CD4-positive, CD25-positive, alpha-beta regulatory T cell (primary cell): Measurements from ENCODE around the gene ACAP1. TPM values are rescaled to one million over a fixed set of nuclear protein-coding genes. Genes with fewer than 3 reads are reported as not detected.

ENCODE experiments used
- ATAC-seq, 2 donors: fragments of 150-1000 bp; cut with Tn5 transposase; one replicate each; pipeline ENCODE4 v1.10.0; 2021; ENCODE audit warnings: low read depth in 2 of 2, moderate number of reproducible peaks in 2 of 2, moderate library complexity in 1 of 2
- DNase-seq, 3 donors: peaks; one replicate each; pipeline versions ENCODE4 v3.0.0 to v3.0.0-alpha.2; 2012 to 2022; ENCODE audit warnings: mixed read lengths in 1 of 3
- H3K27ac ChIP-seq: one replicate; pipeline ENCODE4 v1.7.0; 2013; ENCODE audit warnings: mild to moderate bottlenecking, low read length; ENCODE audit not compliant: insufficient read depth, poor library complexity, severe bottlenecking
- H3K27me3 ChIP-seq: one replicate; pipeline ENCODE4 v1.7.0; 2013; ENCODE audit warnings: low read length; ENCODE audit not compliant: control insufficient read depth, insufficient read depth
- H3K36me3 ChIP-seq: one replicate; pipeline ENCODE4 v1.7.0; 2013; ENCODE audit warnings: mild to moderate bottlenecking, low read length, moderate library complexity; ENCODE audit not compliant: control insufficient read depth, insufficient read depth
- H3K4me1 ChIP-seq: 2 replicates; pipeline ENCODE4 v1.7.0; 2013; ENCODE audit warnings: mild to moderate bottlenecking, low read length; ENCODE audit not compliant: insufficient read depth, control insufficient read depth, poor library complexity, severe bottlenecking
- H3K4me3 ChIP-seq: one replicate; pipeline ENCODE4 v1.7.0; 2013; ENCODE audit warnings: low read depth, mild to moderate bottlenecking, low read length, moderate library complexity
- H3K9me3 ChIP-seq, 2 experiments: 1 replicate in 1 of 2; 2 replicates in 1 of 2; pipeline ENCODE4 v1.7.0; 2013; ENCODE audit warnings: low read length in 2 of 2, mild to moderate bottlenecking in 1 of 2, moderate library complexity in 1 of 2; ENCODE audit not compliant: control insufficient read depth in 2 of 2
- H3K27ac Mint-ChIP-seq, 3 donors: one replicate each; pipeline ENCODE4 v1.8.0; 2020 to 2022; ENCODE audit warnings: mild to moderate bottlenecking in 3 of 3, mixed read lengths in 3 of 3, moderate library complexity in 2 of 3
- H3K27me3 Mint-ChIP-seq: one replicate; pipeline ENCODE4 v1.8.0; 2022; ENCODE audit warnings: mild to moderate bottlenecking, mixed read lengths
- H3K36me3 Mint-ChIP-seq: one replicate; pipeline ENCODE4 v1.8.0; 2020; ENCODE audit warnings: mixed read lengths
- H3K4me1 Mint-ChIP-seq, 4 donors: one replicate each; pipeline ENCODE4 v1.8.0; 2020 to 2022; ENCODE audit warnings: mixed read lengths in 4 of 4, mild to moderate bottlenecking in 1 of 4
- H3K4me3 Mint-ChIP-seq, 4 donors: one replicate each; pipeline ENCODE4 v1.8.0; 2020 to 2022; ENCODE audit warnings: mild to moderate bottlenecking in 4 of 4, mixed read lengths in 4 of 4, moderate library complexity in 3 of 4
- H3K9me3 Mint-ChIP-seq, 7 donors: one replicate each; pipeline ENCODE4 v1.8.0; 2020 to 2022; ENCODE audit warnings: mixed read lengths in 7 of 7, mild to moderate bottlenecking in 3 of 7, moderate library complexity in 2 of 7
- polyA plus RNA-seq, 4 donors: library from polyadenylated mRNA; unstranded; fragments of 300-500 nt; fragmentation: Illumina TruSeq; gene quantifications; one replicate each; pipeline ENCODE4 v1.2.3, GENCODE V29; 2021
- total RNA-seq: library from RNA; stranded (reverse); gene quantifications from one replicate; pipeline ENCODE4 v1.2.3, GENCODE V29; 2022

Gene ACAP1
- total and polyA plus RNA-seq, 5 donors from 2014 or later: 194 to 723 (median 219) TPM

DNA sequence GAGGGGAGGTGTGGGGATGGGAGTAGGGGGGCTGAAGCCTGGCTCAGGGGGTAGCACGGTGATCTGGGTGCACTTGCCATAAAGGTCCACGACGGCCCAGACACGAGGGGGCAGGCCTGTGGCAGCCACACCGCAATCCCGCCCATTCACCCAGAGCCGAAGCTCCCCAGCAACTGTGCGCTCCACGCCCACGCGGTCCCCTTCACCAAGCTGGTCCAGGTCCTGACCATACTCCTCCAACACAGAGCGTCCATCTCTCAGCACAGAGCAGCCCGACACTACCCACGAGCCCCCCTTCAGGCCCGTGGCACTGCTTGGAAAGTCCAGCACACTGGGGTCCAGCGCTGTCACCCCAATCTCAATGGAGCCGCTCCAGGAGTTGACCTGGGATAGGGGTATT lies 8.8 kb upstream of the ACAP1 start:
- H3K27ac Mint-ChIP-seq: peak overlapping the region in 2 of 3 donors; percentile 46 to 98
- H3K36me3 ChIP-seq: peaks cover 18% of the 10 kb centered on the region
- H3K9me3 Mint-ChIP-seq: no peaks in the 10 kb centered on the region
- no peak overlapping the region for H3K4me3 ChIP-seq
- H3K27me3 ChIP-seq: no peaks in the 10 kb centered on the region
- ATAC-seq: no peak
- peaks cover 3% of the 10 kb centered on the region for H3K36me3 Mint-ChIP-seq
- H3K4me1 ChIP-seq: peaks cover 36% of the 10 kb centered on the region
- peaks cover 14 to 47% (median 18%) of the 10 kb centered on the region in 4 donors for H3K4me1 Mint-ChIP-seq
- peak overlapping the region; percentile 5 to 94 (median 68) for H3K4me3 Mint-ChIP-seq
- H3K9me3 ChIP-seq: no peaks in the 10 kb centered on the region
- H3K27ac ChIP-seq: no peak overlapping the region
- DNase-seq: no peak
- H3K27me3 Mint-ChIP-seq: peaks cover 8% of the 10 kb centered on the region

DNA sequence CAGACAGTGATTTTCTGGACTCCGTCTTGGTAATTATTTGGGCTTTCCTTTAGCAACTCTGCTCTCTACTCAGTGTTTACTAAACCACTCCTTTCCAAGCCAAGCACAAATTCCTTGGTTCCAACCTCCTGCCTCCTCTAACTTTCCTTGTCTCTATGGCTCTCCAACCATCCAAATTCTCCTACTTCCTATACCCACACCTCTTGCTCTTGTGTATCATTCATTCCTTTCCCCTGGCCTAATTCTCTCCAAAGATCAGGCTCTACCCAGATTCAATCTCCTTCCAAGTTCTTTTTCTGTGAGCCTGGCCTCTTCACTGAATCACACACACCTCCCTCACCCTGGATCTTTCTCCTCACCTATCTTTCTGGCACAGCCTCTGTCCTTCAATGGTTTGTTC lies 8.3 kb upstream of the ACAP1 start:
- Histone ChIP-seq H3K27me3 (no peaks in the 10 kb centered on the region), H3K9me3 (no peaks in the 10 kb centered on the region), H3K36me3 (peaks cover 13% of the 10 kb centered on the region), H3K27ac (peak overlapping the region; percentile 31), H3K4me1 (peaks cover 37% of the 10 kb centered on the region), H3K4me3 (no peak overlapping the region)
- Mint-ChIP-seq H3K4me1 (peaks cover 18 to 52% (median 22%) of the 10 kb centered on the region in 4 donors), H3K36me3 (peaks cover 3% of the 10 kb centered on the region), H3K4me3 (peak overlapping the region; percentile 84 to 94 (median 86)), H3K27me3 (peaks cover 8% of the 10 kb centered on the region), H3K9me3 (no peaks in the 10 kb centered on the region), H3K27ac (peak overlapping the region; percentile 33 to 98 (median 76))
- no peak for DNase-seq
- ATAC-seq: no peak

DNA sequence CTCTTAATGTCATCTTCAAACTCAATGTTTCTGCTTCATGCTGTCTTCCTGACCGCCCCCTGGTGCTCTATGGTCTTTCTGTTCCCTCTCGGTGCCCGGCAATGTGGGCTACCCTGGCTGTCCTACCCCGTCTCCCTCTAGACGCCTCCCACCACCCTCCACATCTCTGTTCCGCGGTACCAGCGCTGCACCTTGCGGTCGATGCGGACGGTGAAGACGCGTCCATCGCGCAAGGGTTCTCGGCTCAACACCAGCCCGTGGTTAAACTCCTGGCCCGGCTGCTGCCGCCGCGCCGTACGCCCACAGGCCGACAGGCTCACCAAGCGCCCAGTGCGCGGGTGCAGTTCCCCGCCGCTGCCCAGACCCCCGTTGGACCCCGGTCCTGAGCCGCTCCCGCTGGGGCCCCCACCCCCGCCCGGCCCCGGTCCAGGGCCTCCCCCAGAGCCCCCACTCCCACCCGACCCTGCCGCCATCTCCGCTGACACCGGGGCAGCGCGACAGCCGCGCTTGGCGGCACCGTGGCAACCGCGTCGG lies 7.4 kb upstream of the ACAP1 start, which contains the start of gene NEURL4:
Gene NEURL4, minus strand, starts transcription at position 496 of the 534 bp plus-strand sequence. Its CDS starts 23 bp downstream, at position 473.
- H3K36me3 ChIP-seq: peaks cover 8% of the 10 kb centered on the region
- peak in 1 of 3 donors; percentile 37 for DNase-seq
- no peaks in the 10 kb centered on the region for H3K9me3 ChIP-seq
- ATAC-seq: peak; percentile 2
- Mint-ChIP-seq H3K9me3 (no peaks in the 10 kb centered on the region), H3K27me3 (peaks cover 8% of the 10 kb centered on the region), H3K27ac (peak within 1 kb of the TSS; percentile 98 to 99 (median 98)), H3K36me3 (peaks cover 3% of the 10 kb centered on the region), H3K4me3 (peak within 1 kb of the TSS; percentile 94 to 97 (median 96)), H3K4me1 (peaks cover 18 to 60% (median 26%) of the 10 kb centered on the region in 4 donors)
- H3K27me3 ChIP-seq: no peaks in the 10 kb centered on the region
- peak within 1 kb of the TSS; percentile 85 for H3K27ac ChIP-seq
- H3K4me1 ChIP-seq: peaks cover 43% of the 10 kb centered on the region
- peak within 1 kb of the TSS; percentile 77 for H3K4me3 ChIP-seq

DNA sequence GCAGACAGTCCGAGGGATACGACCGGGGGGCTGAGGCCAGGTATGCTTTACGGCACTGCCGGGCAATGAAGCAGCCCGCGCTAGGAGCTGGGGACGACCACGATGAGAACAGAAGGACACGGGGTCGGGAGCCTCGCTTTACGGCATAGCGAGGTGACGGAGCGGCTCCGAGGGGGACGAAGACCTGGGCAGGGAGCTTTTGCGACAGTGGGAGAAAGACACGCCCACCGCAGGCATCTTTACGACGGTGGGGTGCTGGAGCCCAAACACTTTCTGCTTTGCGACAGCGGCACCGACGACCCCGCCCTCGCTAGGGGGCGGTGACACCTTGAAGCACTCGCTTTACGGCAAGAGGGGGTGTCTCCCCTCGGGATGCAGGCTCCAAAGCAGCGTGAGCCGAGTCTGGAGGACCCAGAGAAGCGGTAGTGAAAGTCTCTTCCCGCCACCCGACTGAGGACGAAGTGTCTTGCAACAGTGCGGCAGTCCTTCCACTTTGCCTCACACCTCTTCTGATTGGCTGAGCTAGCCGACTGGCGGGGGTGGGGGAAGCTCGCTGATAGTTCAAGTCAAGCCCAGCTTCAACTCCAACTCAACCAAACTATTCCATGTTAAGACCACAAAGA lies 6.8 kb upstream of the ACAP1 start:
- ATAC-seq: peak; percentile 69 to 72
- peak overlapping the region; percentile 98 to 99 (median 98) for H3K27ac Mint-ChIP-seq
- Histone ChIP-seq H3K4me1 (peaks cover 40% of the 10 kb centered on the region), H3K4me3 (peak overlapping the region; percentile 77), H3K9me3 (no peaks in the 10 kb centered on the region), H3K36me3 (peaks cover 8% of the 10 kb centered on the region), H3K27me3 (no peaks in the 10 kb centered on the region), H3K27ac (peak overlapping the region; percentile 85)
- H3K4me3 Mint-ChIP-seq: peak overlapping the region; percentile 94 to 97 (median 96)
- no peaks in the 10 kb centered on the region for H3K9me3 Mint-ChIP-seq
- peaks cover 3% of the 10 kb centered on the region for H3K36me3 Mint-ChIP-seq
- H3K27me3 Mint-ChIP-seq: peaks cover 8% of the 10 kb centered on the region
- H3K4me1 Mint-ChIP-seq: peaks cover 19 to 62% (median 26%) of the 10 kb centered on the region in 4 donors
- DNase-seq: peak; percentile 94 to 99 (median 97)

DNA sequence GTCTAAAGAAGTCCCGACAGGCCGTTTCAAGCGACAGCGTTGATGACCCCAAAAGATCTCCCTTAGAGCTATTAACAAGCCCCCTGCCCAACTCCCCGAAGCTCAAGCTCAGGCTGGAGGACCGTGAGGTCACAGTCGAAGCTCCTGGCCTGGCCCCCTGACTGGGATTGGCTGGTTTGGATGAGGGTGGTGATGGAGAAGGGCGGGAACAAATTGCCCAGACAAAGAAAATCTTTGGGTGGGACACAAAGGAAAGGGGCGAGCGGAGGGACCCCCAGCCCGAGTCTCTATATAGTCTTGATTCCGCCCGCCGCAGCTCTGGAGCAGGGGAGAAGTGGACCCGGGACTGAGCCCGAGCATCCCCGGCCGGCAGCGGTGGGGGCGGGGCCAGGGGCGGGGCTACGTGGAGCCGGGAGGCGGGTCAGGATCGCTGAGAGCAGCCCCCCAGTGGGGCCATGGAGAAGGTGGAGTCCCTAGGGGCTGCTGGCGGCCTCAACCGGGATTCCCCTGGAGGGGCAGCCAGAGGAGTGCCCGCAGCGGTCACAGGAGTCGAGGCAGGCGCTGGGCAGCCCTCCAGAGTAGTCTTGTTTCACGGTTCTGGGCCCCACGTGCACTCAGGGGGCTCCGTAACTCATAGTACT lies 6.2 kb upstream of the ACAP1 start:
- no peaks in the 10 kb centered on the region for H3K9me3 ChIP-seq
- H3K4me3 ChIP-seq: peak overlapping the region; percentile 77
- ATAC-seq (peak; percentile 56), DNase-seq (peak; percentile 68 to 90 (median 83))
- Mint-ChIP-seq H3K9me3 (no peaks in the 10 kb centered on the region), H3K4me3 (peak overlapping the region; percentile 94 to 97 (median 96)), H3K4me1 (peaks cover 19 to 66% (median 27%) of the 10 kb centered on the region in 4 donors), H3K36me3 (peaks cover 3% of the 10 kb centered on the region), H3K27ac (peak overlapping the region; percentile 98 to 99 (median 98)), H3K27me3 (peaks cover 8% of the 10 kb centered on the region)
- H3K36me3 ChIP-seq: peaks cover 8% of the 10 kb centered on the region
- peak overlapping the region; percentile 85 for H3K27ac ChIP-seq
- no peaks in the 10 kb centered on the region for H3K27me3 ChIP-seq
- peaks cover 45% of the 10 kb centered on the region for H3K4me1 ChIP-seq

DNA sequence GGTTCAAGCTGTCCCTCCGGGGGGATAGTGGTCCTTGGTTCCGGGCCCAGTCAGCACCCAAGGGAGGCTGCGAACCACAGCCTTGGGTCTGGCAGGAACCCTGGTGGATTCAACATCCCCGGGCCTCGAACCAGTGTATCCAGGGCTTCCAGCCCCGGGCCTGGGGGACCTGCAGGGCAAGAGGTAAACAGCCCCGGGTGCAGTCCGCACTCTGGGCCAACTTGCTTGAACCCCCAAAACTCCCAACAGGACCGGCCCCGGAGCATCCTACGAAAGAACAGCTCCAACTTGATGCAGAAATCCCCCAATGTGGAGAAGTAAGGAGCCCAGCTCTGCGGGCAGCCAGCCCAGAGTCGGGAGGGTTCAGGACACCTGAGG lies 5.7 kb upstream of the ACAP1 start:
- Mint-ChIP-seq H3K9me3 (no peaks in the 10 kb centered on the region), H3K36me3 (peaks cover 3% of the 10 kb centered on the region), H3K4me3 (peak overlapping the region; percentile 68 to 97 (median 96)), H3K4me1 (peaks cover 19 to 71% (median 29%) of the 10 kb centered on the region in 4 donors), H3K27ac (peak overlapping the region; percentile 38 to 98 (median 98)), H3K27me3 (peaks cover 8% of the 10 kb centered on the region)
- H3K27ac ChIP-seq: peak overlapping the region; percentile 85
- H3K4me1 ChIP-seq: peaks cover 50% of the 10 kb centered on the region
- H3K9me3 ChIP-seq: no peaks in the 10 kb centered on the region
- ATAC-seq (no peak), DNase-seq (no peak)
- H3K27me3 ChIP-seq: no peaks in the 10 kb centered on the region
- H3K36me3 ChIP-seq: peaks cover 7% of the 10 kb centered on the region
- no peak overlapping the region for H3K4me3 ChIP-seq

DNA sequence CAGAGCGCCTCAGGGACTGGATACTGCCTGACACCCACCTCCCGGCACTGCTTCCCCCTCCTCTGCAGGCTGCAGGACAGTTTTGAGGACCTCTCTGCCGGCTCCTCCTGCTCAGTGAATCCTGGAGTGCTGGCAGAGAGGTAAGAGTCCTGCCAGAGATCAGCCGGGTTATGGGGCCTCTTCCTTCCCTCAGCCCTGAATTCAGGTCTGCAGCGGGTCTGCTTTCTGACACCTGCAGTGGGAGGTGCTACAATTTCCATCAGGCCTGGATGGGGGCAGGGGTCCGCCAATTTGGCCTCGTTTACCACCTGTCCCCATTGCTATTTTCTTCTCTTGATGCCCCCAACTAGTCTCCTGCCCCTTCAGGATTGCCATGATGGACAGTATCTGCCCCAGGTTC lies 4.2 kb upstream of the ACAP1 start:
- H3K9me3 ChIP-seq: no peaks in the 10 kb centered on the region
- peaks cover 65% of the 10 kb centered on the region for H3K4me1 ChIP-seq
- H3K27me3 Mint-ChIP-seq: peaks cover 8% of the 10 kb centered on the region
- peak overlapping the region; percentile 38 to 94 (median 82) for H3K4me3 Mint-ChIP-seq
- H3K36me3 ChIP-seq: no peaks in the 10 kb centered on the region
- H3K4me3 ChIP-seq: peak overlapping the region; percentile 41
- ATAC-seq (no peak), DNase-seq (no peak)
- no peaks in the 10 kb centered on the region for H3K9me3 Mint-ChIP-seq
- peaks cover 2% of the 10 kb centered on the region for H3K36me3 Mint-ChIP-seq
- H3K27ac ChIP-seq: peak overlapping the region; percentile 58
- peaks cover 19 to 80% (median 35%) of the 10 kb centered on the region in 4 donors for H3K4me1 Mint-ChIP-seq
- H3K27ac Mint-ChIP-seq: peak overlapping the region; percentile 65 to 89 (median 89)
- no peaks in the 10 kb centered on the region for H3K27me3 ChIP-seq
